C4-2B (cell line): ENCODE results near the gene CCDC6.

Source experiments
- ZFX ChIP-seq: fragments of 450-650 bp; IDR thresholded peaks from 2 replicates; pipeline ENCODE4 v1.6.1; 2017
- TF ChIP-seq, protein P1 (sequence below): fragments of 450-650 bp; conservative IDR thresholded peaks from 2 replicates; pipeline ENCODE4 v1.5.1; 2017; ENCODE audit warnings: mild to moderate bottlenecking

DNA sequence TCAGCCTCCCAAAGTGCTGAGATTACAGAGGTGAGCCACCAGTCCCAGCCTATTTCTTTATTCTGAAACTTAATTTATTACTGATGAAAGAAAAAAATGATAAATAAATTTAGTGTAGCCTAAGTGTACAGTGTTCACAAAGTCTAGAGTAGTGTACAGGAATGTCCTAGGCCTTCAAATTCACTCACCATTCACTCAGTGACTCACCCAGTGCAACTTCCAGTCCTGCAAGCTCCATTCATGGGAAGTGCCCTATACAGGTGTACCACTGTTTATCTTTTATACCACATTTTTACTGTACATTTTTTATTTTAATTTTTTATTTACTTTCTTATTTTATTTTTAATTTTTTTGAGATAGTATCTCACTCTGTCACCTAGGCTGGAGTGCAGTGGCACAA is 165.3 kb downstream of the CCDC6 start:
- TF ChIP-seq, protein P1, sequence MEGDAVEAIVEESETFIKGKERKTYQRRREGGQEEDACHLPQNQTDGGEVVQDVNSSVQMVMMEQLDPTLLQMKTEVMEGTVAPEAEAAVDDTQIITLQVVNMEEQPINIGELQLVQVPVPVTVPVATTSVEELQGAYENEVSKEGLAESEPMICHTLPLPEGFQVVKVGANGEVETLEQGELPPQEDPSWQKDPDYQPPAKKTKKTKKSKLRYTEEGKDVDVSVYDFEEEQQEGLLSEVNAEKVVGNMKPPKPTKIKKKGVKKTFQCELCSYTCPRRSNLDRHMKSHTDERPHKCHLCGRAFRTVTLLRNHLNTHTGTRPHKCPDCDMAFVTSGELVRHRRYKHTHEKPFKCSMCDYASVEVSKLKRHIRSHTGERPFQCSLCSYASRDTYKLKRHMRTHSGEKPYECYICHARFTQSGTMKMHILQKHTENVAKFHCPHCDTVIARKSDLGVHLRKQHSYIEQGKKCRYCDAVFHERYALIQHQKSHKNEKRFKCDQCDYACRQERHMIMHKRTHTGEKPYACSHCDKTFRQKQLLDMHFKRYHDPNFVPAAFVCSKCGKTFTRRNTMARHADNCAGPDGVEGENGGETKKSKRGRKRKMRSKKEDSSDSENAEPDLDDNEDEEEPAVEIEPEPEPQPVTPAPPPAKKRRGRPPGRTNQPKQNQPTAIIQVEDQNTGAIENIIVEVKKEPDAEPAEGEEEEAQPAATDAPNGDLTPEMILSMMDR = no peak
- TF ChIP-seq ZFX = no peak
